Naive thymus-derived CD8-positive, alpha-beta T cell (primary cell): Measurements from ENCODE around the gene CAMKK1. TPM values are rescaled to one million over a fixed set of nuclear protein-coding genes. Genes with fewer than 3 reads are reported as not detected.

Source experiments
- polyA plus RNA-seq, 3 donors: library from polyadenylated mRNA; unstranded; fragments of 300-500 nt; fragmentation: Illumina TruSeq; gene quantifications; one replicate each; pipeline ENCODE4 v1.2.3, GENCODE V29; 2021
- total RNA-seq, 8 experiments: library from RNA in 2 of 8; stranded (reverse) in 2 of 8; gene quantifications; one replicate each; pipeline ENCODE4 v1.2.3 and lab custom pipeline; 2021 to 2026

The CAMKK1 gene
- total and polyA plus RNA-seq, 5 experiments from 2014 or later, result 0.33 to 5.3 (median 1.5) TPM

Other genes with a start within 250 kb of the CAMKK1 start
- gene TAX1BP3, start 224.5 kb downstream of the CAMKK1 start, total RNA-seq, result 10 to 100 TPM; 12.0 to 14.6 TPM
- gene TAX1BP3, start 224.5 kb downstream of the CAMKK1 start, polyA plus RNA-seq, result 10 to 100 TPM; 26.6 to 28.1 (median 27.4) TPM
- gene EMC6, start 224.2 kb downstream of the CAMKK1 start, total RNA-seq, result 10 to 100 TPM; 29.8 TPM
- 10 to 100 TPM; 83.3 to 97.0 (median 92.5) TPM for gene EMC6, start 224.2 kb downstream of the CAMKK1 start, polyA plus RNA-seq
- 10 to 100 TPM; 22.1 to 23.7 TPM for gene P2RX5, start 196.9 kb downstream of the CAMKK1 start, total RNA-seq
- gene P2RX5, start 196.9 kb downstream of the CAMKK1 start, polyA plus RNA-seq, result 10 to 100 TPM; 15.6 to 23.6 (median 16.7) TPM
- under 1 TPM; 0.38 to 0.57 TPM for gene HASPIN, start 169.2 kb downstream of the CAMKK1 start, total RNA-seq
- gene HASPIN, start 169.2 kb downstream of the CAMKK1 start, polyA plus RNA-seq, result under 1 TPM in 2 of 3 donors, not detected in 1; 0.13 to 0.28 TPM
- gene ITGAE, start 91.9 kb downstream of the CAMKK1 start, total RNA-seq, result 10 to 100 TPM; 24.5 to 26.8 TPM
- gene ITGAE, start 91.9 kb downstream of the CAMKK1 start, polyA plus RNA-seq, result 10 to 100 TPM; 52.7 to 58.1 (median 55.6) TPM
- gene NCBP3, start 46.8 kb downstream of the CAMKK1 start, total RNA-seq, result 10 to 100 TPM; 51.1 to 52.0 TPM
- gene NCBP3, start 46.8 kb downstream of the CAMKK1 start, polyA plus RNA-seq, result 10 to 100 TPM in 1 of 3 donors, 1 to 10 TPM in 2; 9.3 to 15.5 (median 9.3) TPM
- gene P2RX1, start 23.4 kb upstream of the CAMKK1 start, total RNA-seq, result 1 to 10 TPM; 1.1 to 1.6 TPM
- not detected for gene P2RX1, start 23.4 kb upstream of the CAMKK1 start, polyA plus RNA-seq
- 100 to 1,000 TPM; 140 to 144 TPM for gene ATP2A3, start 71.4 kb upstream of the CAMKK1 start, total RNA-seq
- 10 to 100 TPM; 37.4 to 71.3 (median 47.7) TPM for gene ATP2A3, start 71.4 kb upstream of the CAMKK1 start, polyA plus RNA-seq
- gene ZZEF1, start 250.0 kb upstream of the CAMKK1 start, total RNA-seq, result 10 to 100 TPM; 89.2 to 91.2 TPM
- 1 to 10 TPM; 3.5 to 7.5 (median 3.7) TPM for gene ZZEF1, start 250.0 kb upstream of the CAMKK1 start, polyA plus RNA-seq